TTC549 (cell line): ENCODE data around the gene C16orf89.
"Not testable (repeated sequence)": the region's sequence is repeated elsewhere in the genome, so short reads cannot be mapped to it uniquely, and the experiment has no call there.

Source experiments
- FAIRE-seq: peaks from 2 replicates; lab custom pipeline; 2012; peaks lifted over from hg19 to GRCh38; lab: Jason Lieb, UNC

C16orf89 gene, protein sequence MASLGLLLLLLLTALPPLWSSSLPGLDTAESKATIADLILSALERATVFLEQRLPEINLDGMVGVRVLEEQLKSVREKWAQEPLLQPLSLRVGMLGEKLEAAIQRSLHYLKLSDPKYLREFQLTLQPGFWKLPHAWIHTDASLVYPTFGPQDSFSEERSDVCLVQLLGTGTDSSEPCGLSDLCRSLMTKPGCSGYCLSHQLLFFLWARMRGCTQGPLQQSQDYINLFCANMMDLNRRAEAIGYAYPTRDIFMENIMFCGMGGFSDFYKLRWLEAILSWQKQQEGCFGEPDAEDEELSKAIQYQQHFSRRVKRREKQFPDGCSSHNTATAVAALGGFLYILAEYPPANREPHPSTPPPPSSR

GRCh38 chr16:5065813-5066212 is at the start of gene C16orf89:
Gene C16orf89, minus strand, starts transcription at chr16:5065956. Its CDS starts 48 bp downstream, at chr16:5065908.
- no peak for FAIRE-seq

DNA sequence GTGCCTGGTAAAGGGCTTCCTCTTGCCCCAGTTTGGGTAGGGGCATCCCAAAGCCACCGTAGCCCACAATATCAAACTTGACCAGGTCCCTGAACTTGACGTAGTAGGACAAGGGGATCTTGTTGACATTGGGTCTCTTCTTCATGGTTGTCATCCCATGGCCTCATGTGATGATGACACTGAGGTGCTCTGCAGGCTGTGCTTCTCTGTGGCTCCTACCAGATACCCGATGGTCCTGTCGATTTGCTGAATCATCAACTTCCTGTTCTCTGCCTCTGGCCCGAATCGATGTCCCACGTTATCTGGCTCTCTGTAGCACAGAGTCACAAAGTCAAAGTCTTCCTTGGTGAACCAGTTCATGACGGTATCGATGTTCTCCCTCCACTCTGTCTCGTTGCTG is 45.2 kb upstream of the C16orf89 start:
- not testable (repeated sequence) for FAIRE-seq

DNA sequence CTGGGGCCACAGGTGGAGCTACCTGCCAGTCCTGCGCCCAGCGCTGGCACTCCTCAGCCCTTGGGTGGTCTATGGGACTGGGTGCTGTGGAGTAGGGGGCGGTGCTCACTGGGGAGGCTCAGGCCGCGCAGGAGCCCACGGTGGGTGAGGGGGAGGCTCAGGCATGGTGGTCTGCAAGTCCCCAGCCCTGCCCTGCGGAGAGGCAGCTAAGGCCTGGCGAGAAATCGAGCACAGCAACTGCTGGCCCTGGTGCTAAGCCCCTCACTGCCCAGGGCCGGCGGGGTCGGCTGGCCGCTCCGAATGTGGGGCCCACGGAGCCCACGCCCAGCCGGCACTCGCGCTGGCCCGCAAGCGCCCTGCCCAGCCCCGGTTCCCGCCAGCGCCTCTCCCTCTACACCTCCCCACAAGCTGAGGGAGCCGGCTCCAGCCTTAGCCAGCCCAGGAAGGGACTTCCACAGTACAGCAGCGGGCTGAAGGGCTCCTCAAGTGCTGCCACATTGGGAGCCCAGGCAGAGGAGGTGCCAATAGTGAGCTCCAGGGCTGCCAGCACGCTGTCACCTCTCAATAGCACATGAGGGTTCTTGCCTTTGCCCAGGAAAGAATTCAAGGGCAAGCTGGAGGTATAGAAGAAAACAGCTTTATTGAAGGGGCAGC is 42.9 kb upstream of the C16orf89 start:
- no peak for FAIRE-seq

DNA sequence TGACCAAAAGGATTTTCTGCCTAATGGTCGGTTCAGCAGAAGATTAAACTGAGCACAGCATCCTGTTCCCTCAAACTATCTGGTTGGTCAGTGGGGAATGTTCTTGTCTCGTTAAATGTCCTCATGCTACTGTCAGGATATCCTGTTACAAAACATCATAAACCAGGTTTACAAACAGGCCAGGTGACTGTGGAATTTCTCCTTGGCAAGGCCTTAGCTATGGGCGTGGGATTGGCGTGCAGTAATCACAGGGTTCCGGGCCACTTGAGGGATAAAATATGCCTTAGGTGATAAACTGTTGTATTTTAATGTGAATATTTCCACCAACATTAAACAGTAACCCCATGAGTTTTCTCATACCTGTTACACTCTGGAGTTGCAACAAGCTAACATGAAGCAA is 39.3 kb upstream of the C16orf89 start:
- FAIRE-seq: not testable (repeated sequence)

GRCh38 chr16:5103296-5104032 is 37.7 kb upstream of the C16orf89 start:
- not testable (repeated sequence) for FAIRE-seq

- not testable (repeated sequence) for FAIRE-seq
Measured at GRCh38 chr16:5099174-5099573, 33.4 kb upstream of the C16orf89 start.

DNA sequence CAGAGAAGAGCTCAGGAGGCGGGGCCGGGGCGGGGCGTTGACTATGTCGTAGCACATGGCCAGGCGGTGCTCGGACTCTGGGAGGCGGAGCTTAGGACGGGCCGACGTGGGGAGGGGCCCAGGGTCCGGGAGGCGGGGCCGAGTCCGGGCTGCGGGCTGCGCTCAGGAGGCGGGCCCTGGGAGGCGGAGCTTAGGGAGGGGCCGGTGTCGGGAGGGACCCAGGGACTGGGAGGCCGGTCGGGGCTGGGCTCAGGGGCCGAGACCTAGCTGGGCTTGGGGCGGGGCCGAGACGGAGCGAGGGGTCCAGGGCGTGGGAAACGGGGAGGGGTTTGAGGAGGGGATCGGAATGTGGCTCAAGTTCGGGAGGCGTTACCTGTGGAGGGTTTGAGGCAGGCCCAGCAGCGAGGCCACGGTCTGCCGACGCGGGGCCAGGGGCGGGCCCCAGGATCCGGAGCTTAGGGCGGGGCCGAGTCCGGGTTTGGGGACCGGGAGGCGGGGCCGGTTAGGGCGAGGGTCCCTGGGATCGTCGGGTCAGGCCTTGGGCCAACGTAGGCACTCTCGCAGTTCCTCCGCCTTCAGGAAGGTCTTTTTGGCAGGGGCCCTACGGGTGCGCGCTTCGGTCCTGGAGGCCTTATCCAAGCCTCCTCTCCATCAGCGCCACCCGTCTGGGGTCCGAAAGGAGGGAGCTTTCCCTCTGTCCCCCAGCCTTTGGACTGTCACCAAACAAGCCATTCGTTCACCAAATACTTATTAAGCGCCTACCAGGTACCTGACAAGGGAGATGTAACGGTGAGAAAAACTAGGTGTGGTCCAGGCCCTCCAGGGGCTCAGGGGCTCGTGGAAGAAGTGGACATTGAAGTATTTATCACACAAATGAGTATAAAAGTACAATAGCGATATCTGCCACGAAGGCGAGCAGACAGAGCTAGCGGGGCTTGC is 32.7 kb upstream of the C16orf89 start:
- peak; percentile 82 for FAIRE-seq

GRCh38 chr16:5097470-5098220 is 31.9 kb upstream of the C16orf89 start, which contains the start of gene EEF2KMT:
Gene EEF2KMT, minus strand, starts transcription at chr16:5097795. Its CDS starts 56 bp downstream, at chr16:5097739.
- not testable (repeated sequence) for FAIRE-seq

GRCh38 chr16:5097061-5097469 is 31.3 kb upstream of the C16orf89 start:
- not testable (repeated sequence) for FAIRE-seq

GRCh38 chr16:5096437-5097060 is 30.8 kb upstream of the C16orf89 start:
- FAIRE-seq: not testable (repeated sequence)

- not testable (repeated sequence) for FAIRE-seq
Measured at GRCh38 chr16:5095145-5095830, 29.5 kb upstream of the C16orf89 start.

- not testable (repeated sequence) for FAIRE-seq
Measured at GRCh38 chr16:5093746-5094145, 28.0 kb upstream of the C16orf89 start.

DNA sequence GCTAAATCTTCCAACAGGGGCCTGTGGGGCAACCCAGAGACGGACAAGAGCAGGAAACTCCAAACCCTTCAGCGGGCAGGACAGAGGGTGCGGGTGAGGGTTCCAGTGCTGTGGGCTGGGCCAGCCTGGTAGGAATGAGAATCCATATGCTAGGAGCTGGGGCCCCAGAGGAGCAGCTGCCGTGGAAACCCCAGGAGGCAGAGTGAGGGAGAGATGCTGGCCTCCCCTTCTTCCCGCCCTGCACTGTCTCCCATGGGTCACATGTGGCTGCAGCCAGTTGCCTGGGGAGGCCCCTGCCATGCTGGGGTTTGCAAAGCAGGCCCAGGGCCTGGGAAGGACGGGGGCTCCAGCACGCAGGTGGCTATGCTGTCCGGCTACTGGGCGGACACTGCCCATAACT is 27.3 kb upstream of the C16orf89 start:
- not testable (repeated sequence) for FAIRE-seq

- not testable (repeated sequence) for FAIRE-seq
Measured at GRCh38 chr16:5090592-5090991, 24.8 kb upstream of the C16orf89 start.

DNA sequence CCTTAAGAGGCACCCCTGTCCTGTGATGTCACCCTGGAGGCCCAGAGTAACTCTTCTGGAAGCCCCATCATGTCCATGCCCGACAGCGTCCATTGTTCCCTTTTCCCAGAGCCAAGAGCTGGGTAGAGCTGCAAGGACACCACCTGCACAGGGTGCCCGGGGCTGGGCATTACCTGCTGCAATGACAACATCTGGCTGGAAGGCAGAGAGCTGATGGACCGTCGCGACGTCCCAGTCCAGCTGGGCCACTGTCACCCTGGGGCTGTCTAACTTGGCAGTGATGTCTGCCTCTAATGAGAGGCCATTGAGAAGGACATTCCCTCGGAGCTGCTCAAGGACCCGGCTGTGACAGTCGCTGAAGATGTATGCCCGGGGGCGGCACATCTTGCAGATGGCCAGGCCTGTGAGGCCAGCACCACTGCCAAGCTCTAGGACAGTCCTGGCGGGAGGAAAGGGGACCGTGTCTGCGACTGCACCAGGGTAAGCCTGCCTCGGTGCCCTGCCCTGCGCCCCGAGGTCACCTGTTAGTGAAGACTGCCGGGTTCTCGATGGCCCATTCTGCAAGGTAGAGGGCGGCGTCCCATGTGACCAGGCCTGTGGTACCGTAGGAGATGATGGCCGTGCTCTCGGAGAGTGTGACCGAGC is 24.3 kb upstream of the C16orf89 start:
- FAIRE-seq: not testable (repeated sequence)

GRCh38 chr16:5088936-5089335 is 23.2 kb upstream of the C16orf89 start:
- not testable (repeated sequence) for FAIRE-seq

DNA sequence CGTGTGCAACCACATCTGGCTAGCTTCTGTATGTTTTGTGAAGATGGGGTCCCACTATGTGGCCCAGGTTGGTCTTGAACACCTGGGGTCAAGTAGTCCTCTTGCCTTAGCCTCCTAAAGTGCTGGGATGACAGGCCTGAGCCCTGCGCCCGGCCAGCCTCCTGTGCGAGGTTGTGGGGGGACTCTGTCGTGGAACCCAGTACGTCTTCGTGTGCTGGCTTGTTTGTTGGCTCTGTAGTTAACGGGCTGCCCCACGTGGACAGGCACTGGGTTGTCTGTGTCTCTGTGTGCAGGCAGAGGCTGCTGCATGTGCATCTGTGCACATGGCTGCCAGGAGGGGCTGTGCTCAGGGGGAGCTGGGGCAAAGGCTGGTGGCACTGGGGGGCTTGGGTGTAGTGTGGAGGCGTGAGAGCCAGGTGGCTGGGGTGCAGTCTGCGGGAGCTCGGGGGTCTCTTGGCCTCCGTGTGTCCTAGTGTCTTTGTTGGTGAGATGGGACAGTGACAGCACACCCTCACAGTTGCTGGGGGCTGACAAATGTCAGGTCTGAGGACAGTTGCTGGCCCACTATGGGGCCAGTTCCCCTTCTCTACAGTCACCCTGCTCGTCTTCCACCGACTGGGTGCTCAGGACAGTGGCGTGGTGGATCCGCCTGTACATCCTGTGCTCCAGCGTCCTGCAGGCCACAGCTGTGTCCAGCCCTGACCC is 22.5 kb upstream of the C16orf89 start:
- not testable (repeated sequence) for FAIRE-seq

DNA sequence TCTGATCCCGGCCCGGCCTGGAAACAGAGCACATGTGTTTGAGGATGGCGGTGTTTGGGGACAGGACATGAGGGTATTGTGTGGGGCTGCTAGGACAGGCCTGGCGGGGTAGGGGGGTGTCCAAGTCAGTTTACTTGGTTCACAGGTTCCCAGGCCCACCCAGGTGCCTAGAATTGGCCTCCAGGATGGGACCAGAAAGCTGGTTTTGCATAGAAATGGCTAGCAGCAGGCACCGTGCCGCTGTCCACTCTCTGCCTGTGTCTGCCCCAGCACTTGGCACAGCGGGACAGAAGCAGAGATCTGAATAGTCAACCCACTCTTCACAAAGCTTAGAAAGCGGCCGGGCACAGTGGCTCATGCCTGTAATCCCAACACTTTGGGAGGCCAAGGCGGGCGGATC is 20.0 kb upstream of the C16orf89 start:
- FAIRE-seq: not testable (repeated sequence)
